GM12892 (cell line): Measurements from ENCODE around the gene XRCC1.

Experiments used
- POLR2A ChIP-seq: IDR thresholded peaks from 2 replicates; pipeline ENCODE4 v1.6.1; 2011; ENCODE audit warnings: low read depth, low read length, control low read depth
- POLR2AphosphoS5 ChIP-seq: IDR thresholded peaks from 2 replicates; pipeline ENCODE4 v1.6.1; 2011; ENCODE audit warnings: low read depth, low read length, control low read depth
- TAF1 ChIP-seq: IDR thresholded peaks from 2 replicates; pipeline ENCODE4 v1.6.1; 2011; ENCODE audit warnings: low read depth, mild to moderate bottlenecking, control low read depth, low read length, borderline replicate concordance

DNA sequence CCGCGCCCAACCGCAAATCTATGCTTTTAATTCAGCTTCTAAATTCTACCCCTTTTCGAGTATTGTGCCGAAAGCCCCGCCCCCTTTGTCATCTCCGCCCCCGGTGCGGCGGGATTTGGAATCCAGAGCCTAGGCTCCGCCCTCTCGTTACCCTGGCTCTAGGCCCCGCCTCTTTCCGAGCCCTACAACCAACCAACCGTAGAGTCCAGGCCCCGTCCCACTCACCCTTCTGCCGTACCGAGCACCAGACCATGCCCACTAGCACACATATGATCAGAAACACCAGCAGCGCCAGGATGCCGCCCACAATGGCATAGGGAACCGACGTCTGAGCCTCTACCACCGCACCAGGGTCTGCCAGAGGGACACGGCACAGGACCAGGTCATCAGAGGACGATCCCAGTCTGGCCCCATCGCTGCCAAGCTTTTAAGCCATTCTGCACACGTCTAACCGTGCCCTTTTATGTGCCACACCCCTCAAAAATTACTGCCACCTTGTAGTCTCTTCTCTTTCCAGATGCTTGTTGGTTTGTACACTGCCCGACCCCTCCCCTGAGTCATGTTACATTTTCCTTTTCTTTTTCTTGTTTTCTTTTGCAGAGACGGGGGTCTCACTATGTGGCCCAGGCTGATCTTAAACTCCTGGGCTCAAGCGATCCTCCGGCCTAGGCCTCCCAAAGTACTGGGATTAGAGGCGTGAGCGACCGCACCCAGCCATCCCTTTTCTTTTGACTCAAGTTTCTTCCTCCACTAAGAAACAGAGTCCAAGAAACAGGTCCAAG lies 48.8 kb upstream of the XRCC1 start:
- TF ChIP-seq POLR2AphosphoS5: no peak
- TF ChIP-seq POLR2A: no peak
- no peak for TF ChIP-seq TAF1
